ENCODE results near the gene GLRX2.
"Not testable (repeated sequence)": the region's sequence is repeated elsewhere in the genome, so short reads cannot be mapped to it uniquely, and the experiment has no call there.

Gene GLRX2

GRCh38 chr1:193062698-193063463 is 42.3 kb downstream of the GLRX2 start:
- no peak for DNase-seq

- no peak for DNase-seq
These were observed 44.3 kb downstream of the GLRX2 start for GRCh38 chr1:193060938-193061337.

GRCh38 chr1:193060406-193060805 is 44.8 kb downstream of the GLRX2 start:
- DNase-seq, result no peak

- DNase-seq, result no peak
These were observed 45.2 kb downstream of the GLRX2 start for GRCh38 chr1:193060115-193060403.

GRCh38 chr1:193059282-193060114 is 45.7 kb downstream of the GLRX2 start, which contains the start of the genes RO60 and UCHL5:
Gene RO60, plus strand, starts transcription at chr1:193059612. Its CDS starts 9,443 bp downstream, at chr1:193069055.
Gene UCHL5, minus strand, starts transcription at chr1:193059360. Its CDS starts 100 bp downstream, at chr1:193059260.
- DNase-seq, result peak; percentile 91

GRCh38 chr1:193058529-193059281 is 46.5 kb downstream of the GLRX2 start:
- DNase-seq, result peak; percentile 55

- DNase-seq, result no peak
These were observed 51.0 kb downstream of the GLRX2 start for GRCh38 chr1:193054169-193054675.

GRCh38 chr1:193048913-193049312 is 56.3 kb downstream of the GLRX2 start:
- not testable (repeated sequence) for DNase-seq
